RWPE2 (cell line): ENCODE results near the gene KCNJ5.
A peak's percentile ranks its signal among the peaks of the same experiment; 100 is the strongest.

ENCODE experiments used
- ATAC-seq: fragments of 200-7000 bp; cut with Tn5 transposase; 3 replicates; pipeline ENCODE4 v1.9.1; 2021; ENCODE audit warnings: low read depth
- DNase-seq: peaks from one replicate; pipeline ENCODE4 v3.0.0-alpha.2; 2020; ENCODE audit warnings: low spot score
- H3K27ac ChIP-seq: fragments of 450-650 bp; 2 replicates; pipeline ENCODE4 v1.5.1; 2017; ENCODE audit warnings: mild to moderate bottlenecking; ENCODE audit not compliant: poor library complexity, severe bottlenecking
- H3K27me3 ChIP-seq: fragments of 250-450 bp; sonication (Bioruptor Pico); 2 replicates; pipeline ENCODE4 v1.5.1; 2021; ENCODE audit warnings: mild to moderate bottlenecking, moderate library complexity; ENCODE audit not compliant: insufficient read depth, poor library complexity, severe bottlenecking
- H3K36me3 ChIP-seq: fragments of 250-450 bp; sonication (Bioruptor Pico); 2 replicates; pipeline ENCODE4 v1.5.1; 2020; ENCODE audit warnings: low read depth, mild to moderate bottlenecking, moderate library complexity
- H3K4me1 ChIP-seq: fragments of 250-450 bp; sonication (Bioruptor Pico); 2 replicates; pipeline ENCODE4 v1.5.1; 2021; ENCODE audit warnings: mild to moderate bottlenecking, moderate library complexity; ENCODE audit not compliant: insufficient read depth, poor library complexity, severe bottlenecking
- H3K4me3 ChIP-seq: fragments of 250-450 bp; sonication (Bioruptor Pico); 2 replicates; pipeline ENCODE4 v1.5.1; 2021; ENCODE audit warnings: mild to moderate bottlenecking, moderate library complexity; ENCODE audit not compliant: severe bottlenecking
- H3K9me3 ChIP-seq: fragments of 250-450 bp; sonication (Bioruptor Pico); 2 replicates; pipeline ENCODE4 v1.5.1; 2021; ENCODE audit warnings: mild to moderate bottlenecking, moderate library complexity; ENCODE audit not compliant: severe bottlenecking
- TF ChIP-seq, protein P1 (sequence below): fragments of 450-650 bp; IDR thresholded peaks from one replicate; pipeline ENCODE4 v1.5.1; 2017; ENCODE audit warnings: mild to moderate bottlenecking, moderate library complexity; ENCODE audit not compliant: poor library complexity, severe bottlenecking

The KCNJ5 gene

DNA sequence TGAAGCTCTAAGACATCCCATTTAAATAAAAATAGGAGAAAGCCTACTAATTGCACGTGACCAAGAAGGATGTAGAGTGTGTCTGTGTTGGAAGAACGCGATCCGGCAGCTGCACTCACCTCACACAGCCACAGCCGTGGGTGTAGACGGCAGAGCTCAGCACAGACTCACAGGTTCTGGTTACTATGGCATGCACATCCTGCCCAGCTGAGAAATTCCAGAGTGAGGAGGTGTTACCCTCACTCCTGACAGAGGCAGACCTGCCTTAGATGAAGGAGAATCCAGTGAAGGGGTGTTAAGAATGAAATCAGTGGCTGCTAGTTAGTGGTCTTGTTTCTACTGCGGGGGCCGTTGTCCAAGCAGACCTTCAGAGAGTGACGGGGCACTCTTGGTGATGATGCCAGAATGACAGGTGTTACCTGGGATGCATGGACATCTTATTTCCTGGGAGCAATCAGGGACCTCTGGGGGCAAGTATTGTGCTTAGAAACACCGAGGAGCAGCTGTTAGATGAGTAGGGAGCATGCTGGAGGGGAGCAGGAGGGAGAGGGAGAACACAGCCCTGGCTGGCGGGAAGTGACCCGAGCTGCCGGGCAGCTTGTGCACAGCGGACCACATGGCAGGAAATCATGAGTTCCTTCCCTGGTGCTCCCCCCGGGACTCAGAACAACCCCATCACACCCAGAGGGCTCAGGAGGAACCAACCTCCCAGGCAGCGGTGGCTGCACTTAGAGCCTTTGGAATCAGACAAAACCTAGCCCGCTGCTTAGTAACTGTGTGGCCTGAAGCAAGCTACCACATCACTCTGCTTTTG is 12.3 kb downstream of the KCNJ5 start:
- DNase-seq (no peak), ATAC-seq (peak; percentile 86)
- Histone ChIP-seq H3K4me1 (peaks cover 35% of the 10 kb centered on the region), H3K9me3 (no peaks in the 10 kb centered on the region), H3K36me3 (no peaks in the 10 kb centered on the region), H3K27me3 (no peaks in the 10 kb centered on the region), H3K27ac (peak overlapping the region; percentile 72), H3K4me3 (no peak overlapping the region)
- TF ChIP-seq, protein P1, sequence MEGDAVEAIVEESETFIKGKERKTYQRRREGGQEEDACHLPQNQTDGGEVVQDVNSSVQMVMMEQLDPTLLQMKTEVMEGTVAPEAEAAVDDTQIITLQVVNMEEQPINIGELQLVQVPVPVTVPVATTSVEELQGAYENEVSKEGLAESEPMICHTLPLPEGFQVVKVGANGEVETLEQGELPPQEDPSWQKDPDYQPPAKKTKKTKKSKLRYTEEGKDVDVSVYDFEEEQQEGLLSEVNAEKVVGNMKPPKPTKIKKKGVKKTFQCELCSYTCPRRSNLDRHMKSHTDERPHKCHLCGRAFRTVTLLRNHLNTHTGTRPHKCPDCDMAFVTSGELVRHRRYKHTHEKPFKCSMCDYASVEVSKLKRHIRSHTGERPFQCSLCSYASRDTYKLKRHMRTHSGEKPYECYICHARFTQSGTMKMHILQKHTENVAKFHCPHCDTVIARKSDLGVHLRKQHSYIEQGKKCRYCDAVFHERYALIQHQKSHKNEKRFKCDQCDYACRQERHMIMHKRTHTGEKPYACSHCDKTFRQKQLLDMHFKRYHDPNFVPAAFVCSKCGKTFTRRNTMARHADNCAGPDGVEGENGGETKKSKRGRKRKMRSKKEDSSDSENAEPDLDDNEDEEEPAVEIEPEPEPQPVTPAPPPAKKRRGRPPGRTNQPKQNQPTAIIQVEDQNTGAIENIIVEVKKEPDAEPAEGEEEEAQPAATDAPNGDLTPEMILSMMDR, result no peak

DNA sequence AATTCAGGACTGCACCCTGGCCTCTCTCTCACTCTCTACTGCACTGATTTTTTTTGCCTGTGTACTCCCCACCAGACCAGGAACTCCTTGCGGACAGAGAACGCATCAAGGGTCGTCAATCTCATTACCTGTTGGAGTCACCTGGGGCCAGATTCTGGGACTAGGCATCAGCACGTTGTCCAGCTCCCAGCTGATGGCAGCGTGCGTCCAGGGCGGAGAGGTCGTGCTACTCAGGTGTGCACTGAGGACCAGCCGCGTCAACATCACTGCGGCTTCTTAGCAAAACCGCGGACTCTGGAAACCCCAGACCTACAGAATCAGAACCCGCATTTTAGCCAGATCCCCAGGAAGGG is 13.1 kb downstream of the KCNJ5 start:
- no peak for ATAC-seq
- Histone ChIP-seq H3K27ac (peak overlapping the region; percentile 72), H3K4me1 (peaks cover 43% of the 10 kb centered on the region), H3K4me3 (no peak overlapping the region), H3K27me3 (no peaks in the 10 kb centered on the region), H3K9me3 (no peaks in the 10 kb centered on the region), H3K36me3 (no peaks in the 10 kb centered on the region)
- TF ChIP-seq, protein P1, result no peak
- no peak for DNase-seq

DNA sequence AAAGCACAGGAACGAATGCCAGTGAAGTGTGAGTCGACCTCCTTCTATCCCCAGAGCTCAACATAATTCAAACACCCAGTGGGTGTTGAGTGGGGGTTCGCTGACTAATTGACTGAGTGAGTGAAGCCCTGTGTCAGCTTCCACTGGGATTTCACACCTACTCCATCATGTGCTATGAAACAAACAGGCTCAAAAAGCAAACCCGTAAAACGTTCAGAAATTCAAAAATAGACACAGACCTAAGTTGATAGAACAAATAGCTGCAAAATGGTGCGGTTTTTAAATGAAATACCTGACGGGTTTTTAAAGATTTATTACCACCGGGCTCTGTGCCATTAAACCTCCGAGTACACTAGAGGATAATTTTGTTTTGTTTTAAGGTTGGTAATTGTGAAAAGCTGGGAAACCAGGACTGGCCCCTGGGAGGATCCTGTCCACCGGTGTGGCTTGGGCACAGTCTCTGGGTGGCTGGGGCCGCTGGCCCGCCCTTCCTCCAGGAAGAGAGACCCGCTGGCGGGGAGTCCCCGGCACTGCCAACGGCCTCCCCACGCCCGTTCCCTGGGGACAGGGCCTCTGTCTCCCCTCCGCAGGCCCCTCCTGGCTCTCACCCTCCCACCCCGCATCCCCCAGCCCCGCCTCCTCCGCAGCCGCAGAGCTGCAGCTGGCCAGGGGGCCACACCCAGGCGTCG is 13.6 kb downstream of the KCNJ5 start:
- no peaks in the 10 kb centered on the region for H3K36me3 ChIP-seq
- H3K9me3 ChIP-seq, result no peaks in the 10 kb centered on the region
- ATAC-seq, result peak; percentile 26
- no peak for DNase-seq
- TF ChIP-seq, protein P1, result no peak
- H3K27me3 ChIP-seq, result no peaks in the 10 kb centered on the region
- peak overlapping the region; percentile 29 for H3K4me3 ChIP-seq
- H3K27ac ChIP-seq, result peak overlapping the region; percentile 72
- H3K4me1 ChIP-seq, result peaks cover 48% of the 10 kb centered on the region

DNA sequence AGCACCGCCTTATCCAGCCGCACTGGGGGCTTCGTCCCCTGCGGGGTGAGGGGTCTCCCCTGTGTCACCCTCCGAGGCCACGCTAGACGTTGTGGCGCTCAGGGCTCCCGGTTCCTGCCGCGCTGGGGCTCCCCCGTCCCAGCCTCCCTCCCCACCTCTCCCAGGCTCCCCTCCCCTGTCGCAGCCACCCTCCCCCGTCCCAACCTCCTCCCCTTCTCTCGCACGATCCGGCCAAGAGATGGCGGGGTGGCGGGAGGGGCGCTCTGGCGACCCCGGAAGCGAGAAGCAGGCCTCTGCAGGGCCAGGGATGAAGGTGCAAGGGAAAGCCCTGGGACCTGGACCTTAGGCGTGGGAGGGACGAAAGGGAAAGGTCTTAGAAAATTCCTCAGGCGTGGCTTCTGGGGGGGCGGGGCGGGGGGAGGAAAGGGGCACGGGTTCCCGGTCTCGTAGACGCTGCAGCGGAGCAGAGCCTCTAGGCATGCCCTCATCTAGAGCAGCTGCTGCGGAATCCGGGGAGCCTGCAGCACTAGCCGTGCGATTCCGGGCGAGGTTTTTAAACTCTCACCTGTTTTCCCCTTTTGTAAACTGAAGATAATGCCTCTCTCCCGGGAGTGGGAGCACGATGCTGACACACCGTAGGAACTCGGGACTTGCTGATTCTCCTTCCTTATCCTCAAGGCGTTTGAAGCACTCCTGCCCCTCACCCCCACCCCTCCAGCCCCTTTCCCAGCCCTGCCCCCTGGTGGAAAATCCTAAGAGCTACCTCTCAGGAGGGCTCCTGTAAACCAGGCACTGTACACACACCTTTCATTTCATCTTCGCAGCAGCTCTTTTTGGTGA is 14.4 kb downstream of the KCNJ5 start:
- peak; percentile 52 for ATAC-seq
- Histone ChIP-seq H3K4me1 (peaks cover 49% of the 10 kb centered on the region), H3K4me3 (peak overlapping the region; percentile 29), H3K27me3 (no peaks in the 10 kb centered on the region), H3K9me3 (no peaks in the 10 kb centered on the region), H3K36me3 (no peaks in the 10 kb centered on the region), H3K27ac (peak overlapping the region; percentile 72)
- TF ChIP-seq, protein P1, result peak; percentile 70
- no peak for DNase-seq
